Inferior parietal cortex (tissue), 1 donor: ENCODE measurements around the gene PRXL2A.

Experiments used
- DNase-seq: peaks from one replicate; pipeline ENCODE4 v3.0.0-alpha.2; 2016; ENCODE audit errors: extremely low spot score

The PRXL2A gene

DNA sequence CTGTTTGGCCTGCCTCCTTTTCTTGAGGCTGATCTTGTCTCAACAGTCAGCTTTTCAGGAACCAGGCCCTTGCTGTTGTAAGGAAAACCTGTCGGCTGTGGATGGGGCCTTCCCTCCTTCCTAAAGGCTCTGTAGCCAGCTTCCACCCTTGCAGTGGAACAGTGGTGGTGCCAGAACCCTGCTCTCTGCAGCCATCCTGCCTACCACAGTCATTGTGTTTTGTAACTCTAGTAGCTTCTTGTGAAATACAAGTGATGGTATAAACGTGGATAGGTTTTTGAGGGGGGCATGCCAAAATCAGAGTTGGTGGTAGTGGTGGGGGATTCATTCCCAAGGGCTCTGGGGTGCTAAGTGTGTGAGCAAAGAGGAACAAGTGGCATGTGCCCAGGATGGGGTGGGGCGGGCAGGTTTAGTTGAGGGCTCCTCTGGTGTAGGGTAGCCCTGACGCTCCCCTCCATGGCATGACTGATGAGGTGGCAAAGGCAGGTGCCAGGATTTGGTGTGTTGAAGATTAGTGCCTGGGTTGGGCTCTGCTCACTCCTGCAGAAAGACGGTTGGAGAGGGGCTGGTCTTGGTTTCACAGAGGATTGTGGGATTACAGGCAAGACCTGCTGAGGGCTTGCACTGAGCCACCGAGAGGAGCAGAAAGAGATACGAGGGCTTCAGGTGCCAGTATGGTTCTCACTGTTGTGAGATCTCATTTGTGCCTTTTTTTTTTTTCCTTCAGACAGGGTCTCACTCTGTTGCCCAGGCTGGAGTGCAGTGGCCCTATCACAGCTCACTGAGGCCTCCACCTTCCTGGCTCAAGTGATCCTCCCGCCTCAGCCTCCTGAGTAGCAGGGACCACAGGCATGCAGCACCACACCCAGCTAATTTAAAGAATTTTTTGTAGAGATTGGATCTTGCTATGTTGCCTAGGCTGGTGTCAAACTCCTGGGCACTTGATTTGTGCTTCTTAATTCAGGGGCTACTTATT lies 53.1 kb downstream of the PRXL2A start:
- DNase-seq: no peak

DNA sequence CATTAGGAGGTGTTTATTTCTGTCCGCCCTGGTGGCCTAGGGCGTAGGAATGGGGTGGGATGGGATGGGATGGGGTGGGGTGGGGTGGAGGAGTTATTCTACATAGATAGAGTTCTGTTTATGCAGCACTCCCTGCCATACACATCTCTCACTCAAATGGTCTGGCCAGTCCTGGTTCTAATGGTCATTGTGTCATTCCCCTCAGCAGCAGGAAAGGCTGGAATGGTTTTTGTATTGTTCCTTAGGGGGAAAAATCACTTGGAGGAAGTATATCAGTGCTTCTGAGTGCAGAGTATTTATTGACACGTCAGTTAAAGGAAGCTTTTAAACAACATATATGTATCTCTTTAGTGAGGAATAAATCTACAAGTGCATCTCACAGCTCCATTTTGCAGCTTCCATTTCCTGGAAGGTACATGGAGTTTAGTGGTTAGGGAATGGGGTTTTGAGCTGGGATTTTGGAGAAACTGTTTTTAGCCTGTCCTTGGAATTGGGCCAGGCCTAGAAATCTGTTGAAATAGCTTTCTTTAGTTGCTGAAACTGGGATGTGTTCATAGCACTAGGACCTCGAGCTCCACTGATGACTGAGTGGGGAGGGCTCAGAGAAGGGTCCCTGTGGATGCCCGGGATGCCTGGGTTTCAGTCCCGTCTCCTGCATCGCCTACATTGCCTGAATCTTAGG lies 54.1 kb downstream of the PRXL2A start:
- peak; percentile 71 for DNase-seq

DNA sequence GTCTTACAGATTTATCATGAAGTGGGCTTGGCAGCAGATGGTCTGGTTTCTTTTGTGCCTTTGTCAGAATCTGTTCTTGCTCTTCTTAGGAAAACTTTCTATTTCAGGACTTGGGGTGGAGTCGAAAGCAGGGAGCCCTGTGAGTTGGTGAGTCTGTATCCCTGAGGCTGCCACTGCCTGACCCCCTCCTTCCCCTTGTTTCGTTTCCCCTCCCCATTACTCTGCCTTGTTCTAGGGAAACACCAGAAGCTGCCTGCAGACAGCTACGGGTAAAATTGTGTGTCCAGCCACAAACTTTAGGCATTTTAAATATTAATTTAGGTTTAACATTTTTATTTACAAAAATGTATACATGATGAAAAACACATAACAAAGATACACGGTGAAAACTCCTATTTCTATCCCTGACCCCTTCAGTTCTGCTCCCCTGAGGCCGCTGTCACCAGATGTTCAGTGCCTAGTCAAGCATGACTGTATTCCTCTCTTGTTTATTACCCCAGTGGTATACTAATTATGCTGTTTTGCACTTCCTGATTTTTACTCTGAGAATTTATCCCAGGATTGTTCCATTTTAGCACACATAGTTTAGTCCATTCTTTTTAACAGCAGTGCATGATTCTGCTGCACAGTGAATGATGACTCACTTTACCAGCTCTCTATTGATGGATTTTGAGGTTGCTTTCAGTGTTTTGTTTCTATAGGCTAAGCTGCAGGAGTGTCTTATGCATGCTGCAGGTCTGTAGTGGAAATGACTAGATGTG lies 54.8 kb downstream of the PRXL2A start:
- DNase-seq: no peak

DNA sequence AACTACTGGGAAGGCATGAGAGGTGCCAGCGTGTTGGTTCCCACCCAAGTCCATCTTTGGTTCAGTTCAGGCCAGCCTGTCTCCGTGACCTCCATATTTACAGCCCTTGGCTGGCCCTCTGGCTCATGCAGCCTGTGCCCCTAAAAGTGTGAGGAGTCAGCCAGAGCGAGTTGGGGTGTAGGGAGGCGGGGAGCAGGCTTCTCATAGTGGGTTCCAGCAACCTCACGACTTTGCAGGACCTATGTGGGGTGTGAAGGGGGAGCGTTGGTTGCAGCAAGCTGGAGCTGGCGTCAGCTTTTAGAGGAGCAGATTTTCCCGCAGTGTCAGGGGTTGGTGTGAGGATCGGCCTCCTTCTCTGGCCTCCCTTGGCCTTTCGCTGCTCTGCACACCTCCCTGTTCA lies 55.5 kb downstream of the PRXL2A start:
- no peak for DNase-seq

DNA sequence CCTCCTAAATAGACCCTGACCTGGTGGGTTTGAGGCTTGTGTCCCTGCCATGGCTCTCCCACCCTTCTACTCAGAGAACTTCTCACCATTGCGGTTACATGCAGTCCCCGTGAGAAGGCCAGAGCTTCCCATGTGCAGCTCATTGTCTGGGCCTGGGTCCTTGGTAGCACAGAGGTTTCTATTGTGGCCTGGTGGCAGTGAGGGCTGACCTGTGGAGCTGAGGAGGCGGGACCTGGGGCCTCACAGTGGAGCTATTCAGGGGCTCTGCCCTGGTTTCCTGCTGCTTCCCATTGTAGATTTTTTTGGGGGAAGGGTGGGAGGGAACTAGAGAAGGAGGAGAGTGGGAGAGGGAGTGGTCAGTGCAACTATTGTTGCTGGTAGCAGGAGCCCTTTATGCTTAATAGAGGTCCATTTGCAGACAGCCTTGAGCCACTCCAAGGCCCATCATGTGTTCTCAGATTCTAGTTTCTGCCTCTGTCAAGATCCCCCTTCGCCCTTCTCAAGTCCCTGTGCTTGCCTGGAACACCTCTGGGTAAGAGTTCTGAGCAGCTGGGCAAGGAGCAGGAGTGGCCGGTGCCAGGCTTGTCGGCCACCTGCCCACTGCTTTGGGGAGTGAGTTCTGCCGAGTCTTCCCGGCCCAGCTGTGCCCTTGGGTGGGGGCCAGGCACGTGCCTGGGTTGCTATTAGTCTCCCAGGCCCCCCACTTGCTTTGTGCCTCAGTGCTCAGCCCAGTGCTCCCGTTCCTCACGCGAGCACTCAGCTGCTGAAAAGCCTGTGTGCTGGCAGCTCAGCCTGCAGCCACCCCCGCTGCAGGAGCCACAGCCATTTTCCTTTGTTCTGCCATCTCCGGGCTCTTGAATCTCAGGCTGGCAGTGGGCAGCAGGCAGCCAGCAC lies 56.5 kb downstream of the PRXL2A start:
- no peak for DNase-seq

DNA sequence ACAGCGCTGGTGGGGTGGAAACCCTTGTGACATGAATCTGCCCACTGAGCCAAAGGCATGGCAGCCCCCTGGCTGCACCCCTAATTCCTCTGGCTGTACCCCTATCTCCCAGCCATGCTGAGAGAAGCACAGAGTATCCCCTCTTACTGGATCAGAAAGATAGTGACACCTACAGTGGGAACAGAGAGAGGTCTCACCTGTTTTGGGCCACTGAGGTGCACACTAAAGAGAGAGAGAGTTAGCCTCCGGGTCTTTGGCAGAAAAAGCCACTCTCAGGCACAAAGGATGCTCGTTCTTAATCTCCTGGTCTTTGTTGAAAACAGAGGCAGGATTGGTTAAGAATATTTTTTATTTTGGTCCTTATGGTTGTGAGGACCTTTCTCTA lies 57.1 kb downstream of the PRXL2A start:
- DNase-seq: no peak

DNA sequence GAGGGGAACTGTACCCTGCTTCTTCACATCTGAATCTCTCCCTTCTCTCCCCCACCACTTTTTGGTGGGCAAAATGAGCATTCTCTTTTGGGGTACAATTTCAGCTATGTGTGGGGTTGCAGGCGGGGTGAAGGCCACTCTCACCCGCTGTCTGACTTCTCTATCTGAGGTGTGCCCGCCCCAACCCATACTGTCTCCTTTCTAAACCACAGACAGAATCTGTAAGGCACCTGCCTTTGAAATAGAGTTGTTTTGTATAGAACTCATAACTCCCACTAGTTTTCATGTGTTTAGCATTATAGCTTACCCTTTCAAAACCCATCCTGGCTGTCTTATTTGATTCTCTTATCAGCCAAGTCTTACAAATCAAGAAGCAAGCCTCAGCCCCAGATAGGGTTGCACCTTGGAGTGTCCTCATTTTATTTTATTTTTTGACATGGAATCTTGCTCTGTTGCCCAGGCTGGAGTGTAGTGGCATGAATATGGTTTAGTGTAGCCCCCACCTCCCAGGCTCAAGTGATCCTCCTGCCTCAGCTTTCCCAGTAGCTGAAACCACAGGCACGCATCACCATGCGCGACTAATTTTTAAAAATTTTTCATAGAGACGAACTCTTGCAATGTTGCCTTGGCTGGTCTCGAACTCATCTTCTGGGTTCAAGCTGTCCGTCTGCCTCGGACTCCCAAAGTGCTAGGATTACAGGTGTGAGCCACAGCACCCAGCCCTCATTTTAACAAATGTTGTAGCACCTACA lies 57.7 kb downstream of the PRXL2A start:
- DNase-seq: no peak

DNA sequence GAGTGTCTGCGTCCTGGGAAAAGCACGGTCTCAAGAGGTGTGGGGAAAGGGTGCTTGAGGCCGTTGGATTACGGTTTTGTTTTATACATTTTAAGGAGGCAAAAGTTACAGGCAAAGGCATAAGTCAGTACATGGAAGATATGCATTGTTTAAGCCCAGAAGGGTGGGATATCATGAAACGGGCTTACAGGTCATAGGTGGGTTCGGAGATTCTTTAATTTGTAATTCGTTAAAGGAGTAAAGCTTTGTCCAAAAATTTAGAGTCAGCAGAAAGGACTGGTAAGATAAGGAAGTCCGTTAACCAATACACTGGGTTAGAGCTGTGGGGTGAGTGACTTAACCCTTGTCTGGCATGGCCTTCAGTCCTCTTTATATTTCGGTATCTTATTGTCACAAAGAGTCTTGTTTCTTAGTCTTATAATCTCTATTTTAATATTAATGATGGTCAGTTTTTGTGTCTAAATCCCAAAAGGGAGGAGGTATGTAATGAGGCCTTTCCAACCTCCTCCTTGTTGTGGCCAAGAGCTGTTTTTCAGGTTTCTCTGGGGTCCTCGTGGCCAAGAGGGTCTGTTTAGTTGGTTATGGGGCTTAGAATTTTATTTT lies 58.5 kb downstream of the PRXL2A start:
- no peak for DNase-seq

DNA sequence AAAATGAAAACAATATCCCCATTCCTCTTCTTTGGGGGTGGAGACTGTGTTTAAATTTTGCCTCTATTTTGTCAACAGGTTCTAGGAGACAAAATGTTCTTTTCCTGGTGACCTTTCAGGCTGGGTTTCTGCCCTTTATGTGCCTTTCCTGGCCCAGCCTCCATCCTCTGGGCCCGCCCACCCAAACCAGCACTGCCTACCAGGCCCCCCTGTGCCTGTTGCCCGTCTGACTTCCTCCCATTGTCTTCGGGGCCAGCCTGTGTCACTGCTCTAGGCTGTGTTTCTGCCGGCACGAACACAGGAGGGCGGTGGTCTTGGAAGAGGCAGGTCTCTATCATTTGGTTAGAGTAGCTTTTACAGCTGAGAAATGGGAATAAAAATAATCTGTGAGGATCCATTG lies 59.7 kb downstream of the PRXL2A start:
- no peak for DNase-seq

DNA sequence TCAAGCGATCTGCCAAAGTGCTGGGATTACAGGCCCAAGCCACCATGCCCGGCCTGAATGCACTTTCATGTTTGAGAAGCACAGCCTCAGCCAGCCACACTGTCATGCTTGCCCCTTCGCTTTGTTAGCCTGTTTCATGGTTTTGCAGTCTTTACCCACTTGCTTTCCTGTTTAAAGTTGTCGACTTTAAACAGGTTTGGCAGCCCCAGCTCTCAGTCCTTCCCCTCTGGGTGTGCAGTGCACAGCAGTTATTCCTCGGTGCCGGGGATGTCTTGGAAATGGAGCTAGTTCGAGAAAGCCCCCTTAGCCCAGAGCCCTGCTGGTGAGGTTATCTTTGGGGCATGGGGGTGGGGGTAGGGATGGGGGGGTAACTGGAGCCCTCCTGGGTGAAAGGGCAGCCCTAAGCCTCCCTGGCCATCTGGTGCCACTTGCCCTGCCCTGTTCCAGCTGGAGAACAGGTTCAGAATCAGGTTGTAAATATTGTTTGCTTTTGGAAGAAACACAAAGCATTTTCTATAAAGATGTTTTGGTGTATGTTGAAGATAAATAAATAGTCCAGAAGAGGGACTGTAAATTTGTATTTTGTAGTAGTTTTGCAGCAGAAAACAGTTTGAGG lies 60.6 kb downstream of the PRXL2A start:
- DNase-seq: no peak

DNA sequence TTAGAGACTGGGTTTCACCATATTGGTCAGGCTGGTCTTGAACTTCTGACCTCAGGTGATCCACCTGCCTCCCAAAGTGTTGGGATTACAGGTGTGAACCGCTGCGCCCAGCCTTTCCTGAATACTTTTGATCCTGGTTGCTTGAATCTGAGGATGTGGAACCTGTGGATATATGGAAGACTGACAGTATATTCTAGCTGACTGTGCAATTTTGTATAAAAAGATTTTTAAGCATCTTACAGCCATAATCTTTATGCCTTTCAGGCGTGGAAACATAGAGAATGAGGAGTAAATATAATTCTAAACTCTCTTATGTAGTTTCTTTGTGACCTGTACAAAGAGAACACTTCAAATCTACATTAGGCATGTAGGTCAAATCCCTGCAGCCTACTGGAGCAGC lies 61.9 kb downstream of the PRXL2A start:
- no peak for DNase-seq

DNA sequence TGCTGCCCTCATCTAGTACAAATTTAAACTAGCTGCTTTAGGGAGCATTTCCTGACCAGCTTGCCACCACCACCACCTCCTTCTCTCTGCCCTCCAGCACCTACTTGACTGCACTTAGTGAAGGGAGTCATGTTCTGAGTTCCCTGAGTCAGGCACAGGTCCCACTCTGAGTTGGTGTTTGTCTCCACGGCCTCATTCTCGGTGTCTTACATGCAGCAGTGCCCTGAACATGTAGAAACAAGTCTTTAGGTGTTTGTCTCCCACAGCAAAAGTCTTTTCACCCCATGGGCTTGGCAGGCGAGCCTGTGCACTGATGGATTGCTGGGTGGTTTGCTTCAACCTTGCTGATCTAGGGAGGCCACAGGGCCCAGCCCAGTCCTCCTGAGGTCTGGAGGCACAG lies 62.6 kb downstream of the PRXL2A start:
- no peak for DNase-seq

DNA sequence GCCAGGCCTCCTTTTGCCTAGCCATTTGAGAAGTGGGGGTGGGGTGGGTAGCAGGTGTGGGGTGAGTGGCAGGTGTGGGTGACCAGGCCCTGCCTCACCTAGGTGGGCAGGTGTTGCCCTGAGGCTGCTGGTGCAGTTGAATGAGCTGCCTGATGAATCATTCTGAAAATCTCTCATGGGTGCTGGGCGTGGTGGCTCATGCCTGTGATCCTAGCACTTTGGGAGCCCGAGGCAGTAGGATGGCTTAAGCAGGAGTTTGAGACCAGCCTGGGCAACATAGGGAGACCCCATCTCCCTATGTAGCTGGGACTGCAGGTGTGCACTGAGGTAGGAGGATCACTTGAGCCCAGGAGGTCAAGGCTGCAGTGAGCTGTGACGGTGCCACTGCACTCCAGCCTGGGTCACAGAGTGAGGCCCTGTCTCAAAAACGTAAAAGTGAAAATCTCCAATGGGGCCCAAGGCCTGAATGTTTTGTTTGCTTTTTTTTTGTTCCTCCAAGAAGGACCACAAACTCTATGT lies 63.4 kb downstream of the PRXL2A start:
- no peak for DNase-seq

DNA sequence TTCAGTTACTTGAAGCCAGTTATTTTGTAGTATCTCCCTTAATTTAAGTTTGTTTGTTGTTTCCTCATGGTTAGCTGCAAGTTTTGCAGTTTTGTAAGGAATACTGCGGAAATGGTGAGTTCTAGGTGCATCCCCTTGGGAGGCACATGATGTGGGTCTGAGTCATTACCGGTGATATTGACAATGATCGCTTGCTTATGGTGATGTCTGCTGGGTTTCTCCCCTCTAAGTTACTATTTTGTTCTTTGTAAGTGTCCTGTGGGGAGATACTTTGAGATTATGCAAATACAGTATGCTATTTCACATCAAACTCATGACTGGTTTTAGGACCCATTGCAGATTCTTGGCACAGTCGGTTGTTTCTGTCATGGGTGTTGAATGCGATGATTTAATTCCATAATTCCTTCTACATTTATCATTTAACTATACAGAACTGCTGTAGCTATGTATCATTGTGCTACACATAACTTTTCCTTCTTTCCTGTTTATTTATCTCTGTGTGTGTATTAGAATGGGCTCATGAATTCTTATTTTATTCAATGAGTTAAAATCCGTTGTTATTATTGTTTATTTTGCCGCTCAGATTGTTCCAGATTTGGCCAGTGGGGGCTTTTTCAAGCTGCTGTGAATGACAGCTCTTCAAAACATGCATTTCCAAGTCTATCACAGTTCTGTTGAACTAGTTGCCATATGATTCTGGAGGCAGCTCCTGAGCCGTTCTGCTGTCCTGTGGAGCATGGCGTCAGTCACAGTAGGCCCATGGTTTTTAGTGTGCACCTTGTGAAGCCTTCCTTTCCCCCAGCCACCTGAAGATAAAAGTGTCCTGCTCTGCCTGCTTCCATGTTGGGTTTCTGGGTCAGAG lies 64.1 kb downstream of the PRXL2A start:
- DNase-seq: no peak

DNA sequence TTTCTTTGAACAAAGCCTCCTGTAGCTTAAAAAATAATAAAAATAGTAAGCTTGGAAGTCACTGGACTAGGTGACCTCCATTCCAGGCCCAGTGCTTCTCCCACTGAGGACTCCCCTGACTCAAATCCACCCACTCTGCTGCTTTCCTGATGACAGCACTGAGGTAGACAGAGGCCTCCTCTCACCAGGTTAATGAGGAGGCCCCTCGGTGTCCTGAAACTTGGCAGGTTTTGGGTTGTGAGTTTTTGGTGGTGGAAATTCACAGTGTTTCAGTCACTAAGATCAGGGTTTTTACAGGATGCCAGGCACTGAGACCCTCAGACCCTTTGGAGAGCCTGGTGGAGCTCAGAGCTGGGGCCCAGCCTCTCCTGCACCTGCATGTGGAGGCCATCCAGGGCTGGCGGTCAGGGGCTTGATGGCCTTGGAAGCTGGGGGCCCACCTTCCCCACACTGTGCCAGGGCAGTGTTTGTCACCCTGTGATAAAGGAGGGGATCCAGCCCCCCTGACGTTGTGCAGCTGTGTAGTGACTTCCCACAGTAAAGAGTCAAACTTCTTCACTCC lies 64.8 kb downstream of the PRXL2A start:
- DNase-seq: no peak

DNA sequence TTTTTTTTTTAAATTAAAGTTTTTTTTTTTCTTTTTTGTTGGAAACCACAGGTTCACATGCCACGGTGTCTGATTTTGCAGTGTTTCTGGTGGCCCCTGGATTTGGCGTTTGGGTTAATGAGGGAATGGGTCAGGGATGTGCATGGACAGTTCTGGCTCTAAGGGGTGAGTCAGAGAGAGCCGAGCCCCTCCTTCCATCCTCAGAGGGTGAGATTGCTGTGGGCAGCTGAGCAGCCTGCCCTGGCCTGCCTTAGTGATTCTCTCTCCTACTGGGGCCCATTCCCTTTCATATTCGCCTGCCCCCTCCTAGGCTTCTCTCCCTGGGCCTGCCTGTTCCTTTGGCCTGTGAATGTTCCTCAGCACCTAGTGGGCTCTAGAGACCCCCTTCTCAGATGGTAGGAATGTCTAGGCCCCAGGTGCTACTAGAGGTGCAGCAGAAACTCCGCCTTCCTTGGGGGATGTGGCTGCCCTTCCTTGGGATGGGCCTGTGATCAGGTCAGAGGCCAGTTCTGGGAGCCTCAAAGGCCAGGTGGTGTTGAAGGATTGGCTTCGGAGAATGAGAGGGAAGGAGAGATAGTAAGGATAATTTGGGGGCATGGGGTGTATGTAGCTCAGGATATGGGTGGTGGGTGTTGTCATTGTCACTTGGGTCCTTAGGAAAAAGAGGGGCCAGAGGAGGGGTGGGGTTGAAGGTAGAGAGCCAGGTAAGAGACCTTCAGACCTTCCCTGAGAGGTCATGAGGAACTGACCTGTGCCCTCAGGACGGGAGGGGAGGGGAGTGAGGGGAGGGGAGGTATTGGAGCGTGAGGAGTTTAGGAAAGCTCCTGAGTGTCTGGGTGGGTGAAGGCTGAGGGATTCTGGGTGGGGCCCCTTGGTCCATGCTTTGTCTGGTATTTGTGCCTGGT lies 65.6 kb downstream of the PRXL2A start:
- no peak for DNase-seq

DNA sequence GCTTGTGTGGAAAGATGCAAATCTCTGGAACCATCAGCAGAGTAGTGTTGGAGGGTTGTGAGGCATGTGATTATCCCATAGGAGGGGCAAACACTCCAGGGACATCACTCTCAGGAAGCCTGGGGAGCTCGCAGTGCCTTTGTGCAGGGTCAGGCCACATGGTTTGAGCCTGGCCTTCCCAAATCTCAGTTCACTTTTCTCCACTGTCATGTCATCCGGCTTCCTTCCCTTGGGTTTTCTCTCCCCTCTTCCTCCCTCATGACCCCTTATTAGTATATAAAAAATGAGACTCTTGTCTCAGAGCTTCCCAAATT lies 66.2 kb downstream of the PRXL2A start:
- DNase-seq: no peak
